GM18867 (cell line): ENCODE results near the gene NECAB3.
"Not testable (repeated sequence)": the region's sequence is repeated elsewhere in the genome, so short reads cannot be mapped to it uniquely, and the experiment has no call there.

Experiments used
- ATAC-seq: cut with Tn5 transposase; IDR thresholded peaks from one replicate; pipeline ENCODE4 v1.9.1; 2021; ENCODE audit warnings: mild to moderate bottlenecking, moderate library complexity; ENCODE audit not compliant: unreplicated experiment

Gene NECAB3, protein sequence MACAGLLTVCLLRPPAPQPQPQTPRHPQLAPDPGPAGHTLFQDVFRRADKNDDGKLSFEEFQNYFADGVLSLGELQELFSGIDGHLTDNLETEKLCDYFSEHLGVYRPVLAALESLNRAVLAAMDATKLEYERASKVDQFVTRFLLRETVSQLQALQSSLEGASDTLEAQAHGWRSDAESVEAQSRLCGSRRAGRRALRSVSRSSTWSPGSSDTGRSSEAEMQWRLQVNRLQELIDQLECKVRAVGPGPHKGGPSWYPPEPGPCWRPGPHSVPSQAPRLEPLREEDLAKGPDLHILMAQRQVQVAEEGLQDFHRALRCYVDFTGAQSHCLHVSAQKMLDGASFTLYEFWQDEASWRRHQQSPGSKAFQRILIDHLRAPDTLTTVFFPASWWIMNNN

GRCh38 chr20:33674294-33675135 lies at the start of gene NECAB3:
TSS of gene NECAB3 (minus strand) at chr20:33674428. CDS start at chr20:33674352, 76 bp downstream.
- peak; percentile 77 for ATAC-seq

DNA sequence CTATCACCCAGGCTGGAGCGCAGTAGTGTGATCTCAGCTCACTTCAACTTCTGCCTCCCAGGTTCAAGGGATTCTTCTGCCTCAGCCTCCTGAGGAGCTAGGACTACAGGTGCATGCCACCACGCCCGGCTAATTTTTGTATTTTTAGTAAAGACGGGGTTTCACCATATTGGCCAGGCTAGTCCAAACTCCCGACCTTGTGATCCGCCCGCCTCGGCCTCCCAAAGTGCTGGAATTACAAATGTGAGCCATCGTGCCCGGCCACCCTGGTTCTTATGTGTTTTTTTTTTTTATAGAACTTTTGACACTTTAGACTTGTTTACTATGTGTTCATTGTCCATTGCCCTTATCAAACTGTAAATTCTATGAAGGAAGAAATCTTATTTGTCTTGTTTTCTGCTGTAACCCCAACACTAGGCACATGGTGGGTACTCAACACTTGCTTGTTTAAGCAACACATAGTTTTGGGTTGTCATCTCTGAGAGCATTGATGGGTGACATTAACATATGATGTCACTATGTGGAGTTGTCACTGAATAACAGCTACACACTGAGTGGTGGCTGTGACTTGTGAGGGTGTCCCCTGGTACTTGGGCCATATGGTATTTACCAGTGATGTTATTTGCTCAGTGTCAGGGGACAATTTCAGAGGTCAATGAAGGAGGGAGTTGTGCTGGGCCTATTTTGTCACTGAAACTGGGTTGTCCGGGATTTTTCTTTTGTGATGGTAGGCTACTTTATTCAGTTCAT lies 47.3 kb upstream of the NECAB3 start:
- ATAC-seq: no peak

DNA sequence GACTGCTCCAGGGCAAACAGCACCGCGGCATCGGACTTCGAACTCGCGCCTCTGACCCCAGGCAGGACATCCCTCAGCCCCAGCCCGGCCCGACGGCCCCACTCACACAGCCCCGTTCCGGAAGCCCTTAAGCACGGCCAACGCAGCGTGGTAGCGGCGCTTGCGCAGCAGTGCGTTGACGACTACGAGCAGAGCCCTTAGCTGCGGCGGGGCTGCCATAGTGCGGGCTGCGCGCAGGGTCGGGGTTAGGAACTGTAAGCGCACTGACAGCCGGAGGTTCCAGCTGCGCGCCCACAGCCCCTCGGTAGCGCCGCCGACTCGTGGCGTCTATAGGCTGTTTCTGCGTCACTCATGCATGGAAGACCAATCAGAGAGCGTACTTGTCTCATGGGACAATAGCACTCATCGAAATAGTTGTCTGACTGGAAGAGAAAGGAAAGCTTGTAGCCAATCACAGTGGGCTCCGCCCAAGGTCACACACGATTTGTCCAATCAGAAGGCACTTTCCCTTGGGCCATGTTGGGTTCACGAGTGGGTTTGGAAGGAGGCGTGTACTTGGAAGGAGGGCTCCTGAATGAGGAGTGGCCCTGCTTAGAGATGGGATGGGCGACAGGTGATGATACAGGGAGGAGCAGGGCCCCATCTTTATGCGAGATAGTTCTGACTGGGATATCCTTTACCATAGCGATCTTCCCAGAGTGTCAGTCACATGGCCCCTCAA lies 45.9 kb upstream of the NECAB3 start, which contains the start of gene PXMP4:
Gene PXMP4 (minus strand): TSS at position 322 of the 721 bp plus-strand sequence. CDS start 103 bp downstream, at position 219.
- peak; percentile 93 for ATAC-seq

DNA sequence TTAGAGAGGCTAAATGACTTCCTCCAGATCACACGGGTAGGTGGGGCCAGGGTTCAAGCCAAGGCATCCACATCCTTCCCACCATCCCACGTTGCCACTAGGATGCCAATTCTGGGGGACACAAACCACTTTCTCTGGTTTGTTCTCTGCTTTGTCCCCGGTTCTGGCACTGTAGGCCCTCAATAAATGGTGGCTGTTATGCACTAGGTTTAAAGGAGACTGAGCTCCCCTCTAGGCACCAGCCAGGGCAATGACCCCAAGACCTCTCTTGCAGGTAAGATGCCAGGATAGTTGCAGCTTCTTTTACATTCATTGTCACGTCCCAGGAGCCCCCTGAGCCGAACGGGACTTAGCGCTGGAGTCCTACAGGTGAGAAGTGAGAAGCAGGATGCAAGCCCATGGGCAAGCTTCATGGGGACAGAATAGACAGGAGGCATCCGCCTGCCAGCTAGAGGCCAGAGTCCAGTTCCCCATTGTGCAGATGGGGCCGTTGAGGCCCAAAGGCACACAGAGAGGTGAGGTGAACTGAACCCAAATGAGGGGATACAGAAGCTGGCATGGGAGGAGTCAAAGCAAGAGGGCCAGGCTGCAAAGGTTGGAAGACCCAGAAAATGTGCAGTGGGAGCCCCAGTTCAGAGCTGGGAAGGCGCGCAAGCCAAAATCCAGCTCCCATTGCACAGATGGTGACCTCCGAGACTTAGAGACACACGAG lies 45.2 kb upstream of the NECAB3 start:
- no peak for ATAC-seq

- no peak for ATAC-seq
Observed at GRCh38 chr20:33716498-33716897, 42.3 kb upstream of the NECAB3 start.

GRCh38 chr20:33713865-33714367 lies 39.7 kb upstream of the NECAB3 start:
- ATAC-seq: no peak

DNA sequence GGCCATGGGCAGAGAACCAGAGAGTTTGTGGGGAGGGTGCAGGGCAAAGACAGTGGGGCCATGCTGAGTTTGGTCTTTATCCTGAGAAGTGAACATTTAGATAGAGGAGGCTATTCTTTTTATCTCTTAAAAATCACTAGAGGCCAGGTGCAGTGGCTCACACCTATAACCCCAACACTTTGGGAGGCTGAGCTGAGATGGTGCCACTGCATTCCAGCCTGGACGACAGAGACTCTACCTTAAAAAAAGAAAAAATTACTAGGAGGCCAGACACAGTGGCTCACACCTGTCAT lies 37.2 kb upstream of the NECAB3 start:
- no peak for ATAC-seq

DNA sequence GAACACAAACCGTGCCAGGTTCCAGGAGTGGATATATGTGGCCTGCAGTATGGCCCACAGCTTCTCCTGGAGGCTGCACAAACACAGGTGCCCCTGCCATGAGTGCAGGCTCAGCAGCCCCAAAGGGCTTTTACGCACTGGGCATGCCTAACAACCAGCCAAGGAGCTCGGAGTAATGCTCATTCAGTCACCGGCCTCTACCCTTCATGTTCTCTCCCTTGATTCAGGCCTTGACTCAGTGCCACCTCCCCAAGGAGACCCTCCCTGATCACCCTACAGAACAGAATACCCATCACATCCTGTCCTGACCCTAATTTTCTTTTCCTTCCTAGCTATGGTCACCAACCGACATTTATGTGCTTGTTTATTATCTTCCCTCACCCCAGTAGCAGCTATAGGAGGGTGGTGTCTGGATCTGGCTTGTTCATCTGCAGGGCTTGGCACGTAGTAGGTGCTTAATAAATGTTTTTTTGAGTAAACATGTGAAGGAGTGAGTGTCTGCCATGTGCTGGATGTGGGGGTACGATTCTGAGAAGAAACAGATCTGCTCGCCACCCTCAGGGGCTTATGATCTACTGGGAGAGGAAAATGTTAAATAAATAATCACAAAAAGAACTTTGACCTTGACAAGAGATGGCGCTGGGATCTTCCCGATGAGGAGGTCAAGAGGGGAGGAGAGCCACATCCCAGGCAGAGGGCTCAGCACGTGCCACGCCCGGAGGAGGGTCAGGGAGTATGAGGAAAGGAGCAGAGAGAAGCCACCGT lies 36.6 kb upstream of the NECAB3 start:
- ATAC-seq: no peak

DNA sequence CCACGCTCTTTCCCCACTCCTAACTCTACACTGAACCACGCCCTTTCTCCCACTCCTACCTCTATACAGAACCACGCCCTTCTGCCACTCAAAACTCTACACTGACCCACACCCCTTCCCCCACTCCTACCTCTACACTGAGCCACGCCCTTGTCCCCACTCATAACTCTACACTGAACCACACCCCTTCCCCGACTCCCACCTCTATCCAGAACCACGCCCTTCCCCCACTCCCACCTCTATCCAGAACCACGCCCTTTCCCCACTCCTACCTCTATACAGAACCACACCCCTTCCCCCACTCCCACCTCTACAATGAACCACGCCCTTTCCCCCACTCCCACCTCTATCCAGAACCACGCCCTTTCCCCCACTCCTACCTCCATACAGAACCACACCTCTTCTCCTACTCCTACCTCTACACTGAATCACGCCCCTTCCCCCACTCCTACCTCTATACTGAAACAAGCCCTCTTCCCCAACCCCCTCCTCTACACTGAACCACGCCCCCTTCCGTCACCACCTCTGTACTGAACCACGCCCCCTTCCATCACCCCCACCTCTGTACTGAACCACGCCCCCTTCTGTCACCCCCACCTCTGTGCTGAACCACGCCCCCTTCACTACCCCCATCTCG lies 35.8 kb upstream of the NECAB3 start:
- ATAC-seq: no peak

DNA sequence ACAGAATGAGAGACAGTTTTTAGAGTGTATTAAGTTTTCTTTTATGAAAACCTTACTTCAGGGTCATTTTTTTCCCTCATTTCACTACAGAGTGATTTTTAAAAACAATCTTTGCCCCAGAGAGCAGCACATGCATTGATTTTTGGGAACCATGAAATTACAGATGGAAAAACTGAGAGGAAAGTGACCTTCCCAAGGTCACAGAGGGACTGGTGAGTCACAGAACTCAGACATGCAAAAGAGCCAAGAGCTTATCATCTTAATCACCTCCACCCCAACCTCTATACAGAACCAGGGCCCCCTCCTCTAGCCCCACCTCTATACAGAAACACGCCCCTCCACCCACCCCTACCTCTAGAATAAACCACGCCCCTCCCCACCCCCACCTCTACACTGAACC lies 35.2 kb upstream of the NECAB3 start:
- no peak for ATAC-seq

GRCh38 chr20:33707668-33708067 lies 33.4 kb upstream of the NECAB3 start:
- no peak for ATAC-seq

DNA sequence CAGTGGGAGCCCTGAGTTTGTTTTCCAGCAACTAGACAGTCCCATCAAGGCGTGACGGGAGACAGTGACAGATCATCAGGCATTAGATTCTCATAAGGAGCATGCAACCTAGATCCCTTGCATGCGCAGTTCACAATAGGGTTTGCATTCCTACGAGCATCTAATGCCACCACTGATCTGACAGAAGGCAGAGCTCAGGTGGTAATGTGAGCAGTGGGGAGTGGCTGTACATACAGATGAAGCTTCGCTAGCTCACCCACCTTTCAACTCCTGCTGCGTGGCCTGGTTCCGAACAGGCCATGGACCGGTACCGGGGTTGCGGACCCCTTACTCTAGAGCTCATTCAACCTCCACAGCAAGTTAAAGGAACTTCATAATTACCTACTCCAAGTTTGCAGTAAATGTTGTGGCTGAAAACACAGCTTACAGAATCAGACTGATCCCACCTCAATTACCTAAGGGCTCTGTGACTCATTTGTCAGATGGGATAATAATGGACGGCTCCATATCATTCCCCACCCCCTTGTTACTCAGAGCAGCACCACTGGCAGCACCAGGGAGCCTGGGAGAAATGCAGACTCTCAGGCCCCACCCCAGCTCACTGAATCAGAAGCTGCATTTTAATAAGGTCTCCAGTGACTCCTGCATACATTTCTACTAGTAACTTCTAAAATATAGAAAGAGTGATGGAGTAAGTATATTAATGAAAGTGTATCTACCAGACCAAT lies 30.1 kb upstream of the NECAB3 start:
- ATAC-seq: no peak

DNA sequence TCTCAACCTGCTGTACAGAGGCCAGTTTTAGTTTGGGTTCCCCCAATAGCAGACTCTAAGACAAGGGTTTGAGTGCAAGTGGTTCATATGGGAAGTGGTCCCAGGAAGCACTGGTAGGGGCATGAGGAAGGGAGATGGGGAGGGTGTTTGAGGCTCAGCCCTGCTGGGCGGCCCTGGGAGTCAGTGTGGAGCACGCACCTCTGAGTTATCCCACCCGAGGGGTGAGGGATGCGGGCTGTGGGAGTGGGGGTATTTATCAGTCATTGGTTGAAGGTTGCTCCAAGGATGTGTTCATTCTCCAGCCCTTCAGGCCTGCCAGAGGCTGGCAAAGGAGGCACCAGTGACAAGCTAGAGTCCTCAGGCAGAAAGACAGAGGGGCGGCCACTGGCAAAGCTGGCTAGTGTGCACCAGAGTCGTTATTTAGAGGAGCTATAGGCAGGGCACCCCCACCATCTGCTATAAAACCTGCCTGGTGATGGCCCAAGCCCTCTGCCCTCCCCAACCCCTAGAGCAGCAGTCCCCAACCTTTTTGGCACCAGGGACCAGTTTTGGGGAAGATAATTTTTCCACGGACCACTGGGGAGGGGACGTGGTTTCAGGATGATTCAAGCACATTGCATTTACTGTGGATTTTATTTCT lies 29.4 kb upstream of the NECAB3 start:
- no peak for ATAC-seq

DNA sequence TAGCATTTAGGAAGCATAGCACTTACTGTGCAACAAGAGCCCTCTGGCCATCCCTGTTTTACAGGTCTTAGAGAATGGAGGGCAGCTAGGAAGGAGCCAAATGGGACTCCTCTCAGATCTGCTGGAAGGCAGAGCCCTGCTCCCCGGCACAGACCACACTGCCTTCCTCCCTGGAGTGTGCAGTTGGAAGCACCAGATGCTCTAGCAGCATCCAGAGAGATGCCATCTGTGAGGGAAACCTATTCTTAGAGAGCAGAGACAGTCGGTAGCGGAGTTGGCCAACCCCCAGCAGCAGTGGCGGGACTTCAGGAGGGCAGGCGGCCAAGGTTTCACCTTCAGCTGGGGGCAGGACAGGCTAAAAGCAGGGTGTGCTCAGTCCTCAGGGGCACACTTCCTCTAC lies 28.6 kb upstream of the NECAB3 start:
- no peak for ATAC-seq

- no peak for ATAC-seq
Observed at GRCh38 chr20:33701629-33702450, 27.6 kb upstream of the NECAB3 start.

DNA sequence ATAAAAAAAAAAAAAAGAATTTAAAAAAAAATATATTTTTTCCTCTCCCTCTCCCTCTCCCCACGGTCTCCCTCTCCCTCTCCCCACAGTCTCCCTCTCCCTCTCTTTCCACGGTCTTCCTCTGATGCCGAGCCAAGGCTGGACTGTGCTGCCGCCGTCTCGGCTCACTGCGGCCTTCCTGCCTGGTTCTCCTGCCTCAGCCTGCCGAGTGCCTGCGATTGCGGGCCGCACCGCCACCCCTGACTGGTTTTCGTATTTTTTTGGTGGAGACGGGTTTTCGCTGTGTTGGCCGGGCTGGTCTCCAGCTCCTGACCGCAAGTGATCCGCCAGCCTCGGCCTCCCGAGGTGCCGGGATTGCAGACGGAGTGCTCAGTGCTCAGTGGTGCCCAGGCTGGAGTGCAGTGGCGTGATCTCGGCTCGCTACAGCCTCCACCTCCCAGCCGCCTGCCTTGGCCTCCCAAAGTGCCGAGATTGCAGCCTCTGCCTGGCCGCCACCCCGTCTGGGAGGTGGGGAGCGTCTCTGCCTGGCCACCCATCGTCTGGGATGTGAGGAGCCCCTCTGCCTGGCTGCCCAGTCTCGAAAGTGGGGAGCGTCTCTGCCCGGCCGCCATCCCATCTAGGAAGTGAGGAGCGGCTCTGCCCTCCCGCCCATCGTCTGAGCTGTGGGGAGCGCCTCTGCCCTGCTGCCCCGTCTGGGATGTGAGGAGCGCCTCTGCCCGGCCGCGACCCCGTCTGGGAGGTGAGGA lies 26.6 kb upstream of the NECAB3 start:
- not testable (repeated sequence) for ATAC-seq
